ENCODE data around the gene ADSS1. TPM values are rescaled to one million over a fixed set of nuclear protein-coding genes. Genes with fewer than 3 reads are reported as not detected.

ADSS1 gene
- total RNA-seq, 1 experiment from 2014 or later = 2.8 TPM

DNA sequence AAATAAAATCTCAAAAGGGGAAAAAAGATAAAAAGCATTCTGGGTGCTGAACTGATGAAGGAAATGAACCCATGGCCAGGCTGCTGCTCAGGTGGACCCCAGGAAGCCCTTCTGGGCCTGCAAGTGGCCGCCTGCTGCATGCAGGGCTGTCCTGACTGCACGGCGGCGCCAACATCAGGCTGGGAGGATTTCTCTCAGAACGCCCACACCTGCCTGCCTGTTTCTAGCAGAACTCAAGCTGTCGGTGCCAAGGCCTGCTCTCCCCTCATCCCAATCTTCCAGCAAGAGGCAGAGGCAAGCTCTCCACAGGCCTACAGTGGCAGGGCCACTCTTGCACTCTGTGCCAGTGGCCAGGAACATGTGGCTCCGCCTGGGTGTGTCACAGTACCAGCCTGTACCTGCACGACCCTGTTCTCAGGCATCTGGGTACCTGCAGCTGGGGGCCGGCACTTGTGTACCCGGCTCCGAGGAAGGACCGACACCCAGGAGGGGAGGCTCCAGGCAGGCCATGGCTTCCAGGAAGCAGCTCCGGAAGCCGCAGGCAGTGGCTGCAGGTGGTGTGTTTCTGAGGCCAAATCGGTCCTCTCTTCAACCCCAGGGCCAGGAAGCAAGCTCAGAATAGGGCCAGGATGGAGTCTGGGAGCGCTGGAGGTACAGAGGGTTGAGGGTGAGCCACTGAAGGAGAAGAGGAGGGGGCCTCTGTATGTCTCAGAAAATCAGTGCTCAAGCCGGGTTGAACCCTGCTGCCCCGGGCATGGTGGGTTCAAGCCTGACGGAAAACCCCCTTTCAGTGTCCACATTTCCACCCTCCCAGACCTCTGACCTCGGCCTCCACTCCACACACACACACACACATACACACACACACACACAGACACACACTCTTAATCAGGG lies 37.2 kb upstream of the ADSS1 start:
- DNase-seq (ENCODE audit: low read depth) = no peak

DNA sequence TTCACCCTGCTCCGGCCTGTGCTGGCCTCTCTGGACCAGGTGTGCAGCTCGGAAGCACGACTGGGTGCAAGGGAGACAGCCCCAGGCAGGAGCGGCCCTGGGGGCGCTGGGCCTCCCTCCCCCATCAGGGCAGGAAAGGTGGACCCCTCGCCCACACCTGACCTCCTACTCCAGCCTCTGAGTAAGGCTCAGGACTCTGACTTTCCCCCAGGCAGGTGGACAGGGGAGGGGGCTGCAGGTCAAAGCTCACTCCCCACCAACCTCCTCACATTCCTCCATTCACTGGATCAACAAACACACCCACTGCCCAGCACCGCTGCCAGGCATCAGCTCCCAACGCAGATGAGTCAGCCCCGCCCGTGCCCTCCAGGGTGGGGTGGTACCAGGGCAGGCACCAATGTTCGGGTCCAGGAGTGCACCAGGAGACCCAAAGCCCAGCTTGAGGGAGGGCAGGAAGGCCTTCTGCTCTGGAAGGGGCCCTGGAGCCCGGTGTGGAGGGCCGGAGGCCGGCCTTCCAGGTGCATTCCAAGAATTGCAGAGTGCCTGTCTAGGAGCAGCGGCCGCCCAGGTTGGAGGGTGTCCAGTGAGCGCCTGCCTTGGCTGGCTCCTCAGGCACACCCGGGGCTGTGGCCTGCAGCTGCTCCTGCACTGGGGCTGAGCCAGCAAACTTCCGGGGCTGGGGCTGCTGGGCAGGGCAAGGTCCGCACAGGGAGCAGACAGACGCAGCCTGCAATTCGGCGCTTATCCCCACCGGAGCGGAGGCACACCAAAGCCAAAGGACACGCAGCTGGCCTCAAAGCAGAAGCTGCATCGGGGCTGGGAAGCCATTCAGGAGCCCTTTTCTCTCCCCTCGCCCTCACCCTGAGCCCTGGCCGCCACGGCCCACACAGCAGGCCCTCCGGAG lies 36.2 kb upstream of the ADSS1 start:
- peak; percentile 87 for DNase-seq (ENCODE audit: low read depth)

DNA sequence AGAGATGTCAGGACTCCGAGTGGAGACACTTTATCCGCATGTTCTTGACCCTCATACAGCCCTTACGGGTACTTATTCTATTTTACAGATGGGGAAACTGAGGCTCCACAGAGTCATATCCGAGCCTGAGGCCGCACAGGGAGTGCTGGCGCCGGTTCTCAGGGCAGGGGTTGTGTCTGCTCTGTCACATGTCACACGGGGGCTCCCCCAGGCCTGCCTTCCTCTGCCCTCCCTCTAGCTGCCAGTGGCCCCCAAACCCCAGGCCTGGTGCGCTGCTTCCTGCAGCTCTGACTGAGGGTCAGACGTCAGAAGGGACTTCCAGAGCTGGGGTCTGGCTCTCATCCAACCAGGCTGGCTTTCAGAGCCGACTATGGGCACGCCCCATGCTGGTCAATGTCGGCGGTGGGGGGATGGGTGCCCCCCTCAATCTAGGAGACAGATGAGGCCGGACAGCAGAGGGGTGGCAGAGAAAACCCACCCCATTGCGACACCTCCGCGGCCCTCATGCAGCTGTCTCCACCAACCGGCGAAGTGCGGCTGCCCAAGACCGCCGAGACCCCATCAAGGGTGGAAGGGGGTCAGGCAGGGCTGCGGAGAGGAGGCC lies 35.4 kb upstream of the ADSS1 start:
- peak; percentile 68 for DNase-seq (ENCODE audit: low read depth)

GRCh38 chr14:104689109-104689880 lies 34.7 kb upstream of the ADSS1 start, which contains the start of gene INF2:
Gene INF2 (plus strand): TSS chr14:104689618. CDS start chr14:104701366, 11,748 bp downstream.
- peak; percentile 69 for DNase-seq (ENCODE audit: low read depth)

- no peak for DNase-seq (ENCODE audit: low read depth)
These were observed 33.9 kb upstream of the ADSS1 start for GRCh38 chr14:104689881-104690711.

DNA sequence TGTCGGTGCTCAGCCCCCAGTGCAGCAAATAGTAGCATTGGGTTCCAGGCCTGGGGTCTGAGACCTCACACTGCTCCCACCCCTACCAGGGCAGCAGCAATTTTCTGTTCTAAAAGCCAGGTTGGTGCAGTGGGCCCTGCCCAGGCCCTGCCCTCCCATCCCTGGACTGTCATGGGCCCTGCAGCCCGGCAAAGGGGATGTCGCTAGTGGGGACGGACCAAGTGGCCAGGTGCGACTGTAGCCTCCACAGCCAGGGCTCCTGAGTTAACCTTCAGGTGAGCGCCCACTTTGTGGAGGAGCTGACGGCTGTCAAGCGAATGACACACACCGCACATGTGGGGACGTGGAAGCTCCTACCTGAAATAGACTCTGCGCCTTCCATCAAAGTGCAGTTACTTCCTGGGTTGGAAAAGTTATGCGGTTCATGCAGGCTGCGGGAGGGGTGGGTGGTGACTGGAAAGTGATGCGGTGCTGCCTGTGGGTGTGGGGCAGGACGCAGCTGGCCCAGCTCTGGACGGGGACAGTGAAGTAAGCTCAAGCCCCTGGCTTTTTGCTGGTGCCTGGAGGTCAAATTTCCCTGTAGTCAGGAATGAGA lies 33.1 kb upstream of the ADSS1 start:
- no peak for DNase-seq (ENCODE audit: low read depth)

- no peak for DNase-seq (ENCODE audit: low read depth)
These were observed 32.3 kb upstream of the ADSS1 start for GRCh38 chr14:104691546-104692260.

DNA sequence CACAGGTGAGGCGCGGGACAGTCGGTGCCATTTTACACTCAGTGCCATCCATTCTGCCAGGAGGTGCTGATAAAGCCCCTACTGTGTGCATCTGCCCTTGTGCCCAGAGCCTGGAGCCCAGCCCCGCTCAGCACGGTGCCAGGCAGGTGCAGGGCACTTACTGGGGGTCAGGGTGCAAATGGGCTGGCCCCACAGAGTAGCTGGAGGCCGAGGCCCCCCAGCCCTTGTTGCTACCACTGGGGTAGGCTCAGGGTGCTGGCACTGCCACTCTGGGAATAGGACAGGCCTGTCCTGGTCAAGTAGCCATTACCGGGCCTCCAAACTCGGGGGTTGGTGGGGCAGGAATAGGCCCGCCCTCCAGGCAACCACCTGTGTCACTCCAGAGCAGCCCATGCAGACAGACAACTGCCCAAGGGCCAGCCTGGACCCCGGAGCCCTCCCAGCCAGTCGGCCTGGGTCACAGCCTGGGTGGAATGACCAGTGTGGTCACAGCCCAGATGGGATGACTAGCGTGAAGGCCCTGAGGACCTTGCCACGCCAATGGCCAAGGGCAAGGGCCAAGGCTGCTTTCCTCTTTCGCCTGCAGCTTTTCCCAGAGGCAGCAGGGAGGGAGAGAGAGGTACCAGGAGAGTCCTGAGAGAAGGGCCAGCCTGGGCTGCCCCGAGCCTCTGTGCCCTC lies 31.6 kb upstream of the ADSS1 start:
- no peak for DNase-seq (ENCODE audit: low read depth)

DNA sequence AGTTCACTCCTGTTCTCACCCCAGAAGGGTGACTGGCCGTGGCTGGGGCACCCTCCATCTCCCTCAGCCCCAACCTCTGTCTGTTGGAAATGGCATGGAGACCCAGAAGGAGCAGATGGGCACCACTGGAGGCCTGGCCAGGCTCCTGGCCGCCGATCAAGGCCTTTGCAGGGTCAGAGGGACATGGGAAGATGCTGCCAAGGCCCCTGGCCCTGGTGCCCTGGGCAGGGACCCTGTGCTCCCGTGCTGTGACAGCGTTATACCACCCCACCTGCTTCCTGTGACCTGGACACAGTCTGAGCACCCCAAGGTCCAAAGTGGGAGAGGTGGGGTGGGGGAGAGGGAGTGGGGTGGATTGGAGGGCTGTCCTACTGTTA lies 31.1 kb upstream of the ADSS1 start:
- no peak for DNase-seq (ENCODE audit: low read depth)

DNA sequence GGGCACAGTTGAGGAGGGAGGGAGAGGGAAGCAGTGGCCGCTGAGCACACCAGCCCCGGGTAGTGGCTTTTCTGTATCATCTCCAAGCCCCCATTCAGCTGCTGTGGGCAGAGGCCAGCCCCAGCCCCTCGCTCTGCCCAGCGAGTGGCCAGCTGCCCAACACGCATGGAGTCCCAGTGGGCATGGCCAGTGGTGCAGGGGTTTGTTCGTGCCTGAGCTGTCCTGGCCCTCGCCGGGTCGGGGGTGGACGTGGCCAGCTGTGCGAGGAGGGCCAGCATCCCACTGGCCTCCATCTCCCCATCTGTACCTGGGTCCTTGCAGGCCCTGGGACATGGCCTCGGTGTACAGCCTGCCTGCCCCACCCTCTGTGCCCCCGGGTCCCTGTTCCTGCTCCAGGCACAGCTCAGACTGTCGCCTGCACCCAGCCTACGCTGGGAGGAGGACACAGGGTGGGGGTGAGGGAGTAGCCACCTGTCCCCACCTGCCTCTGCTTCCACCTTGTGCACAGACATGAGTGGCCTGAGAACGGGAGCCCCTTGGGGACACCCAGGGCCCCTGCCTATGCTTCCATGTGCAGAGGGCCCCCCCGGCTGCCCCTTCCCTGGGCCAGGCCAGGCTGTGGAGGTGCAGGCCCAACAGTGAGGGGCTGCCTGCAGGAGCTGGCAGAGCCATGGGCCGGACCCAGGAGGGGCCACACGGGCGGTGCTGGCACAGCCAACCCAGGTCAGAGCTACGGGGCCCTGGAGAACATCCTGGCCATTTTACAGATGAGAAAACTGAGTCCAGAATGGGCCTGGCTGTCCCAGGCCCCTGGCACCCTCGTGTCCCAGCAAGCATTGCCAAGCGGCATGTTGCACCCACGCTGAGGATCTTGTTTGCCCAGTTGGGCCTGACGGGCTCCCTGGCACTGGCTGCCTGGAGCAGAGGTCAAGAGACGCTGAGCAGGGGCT lies 30.3 kb upstream of the ADSS1 start:
- DNase-seq (ENCODE audit: low read depth) = no peak

- no peak for DNase-seq (ENCODE audit: low read depth)
These were observed 29.5 kb upstream of the ADSS1 start for GRCh38 chr14:104694475-104694950.

- peak; percentile 37 for DNase-seq (ENCODE audit: low read depth)
These were observed 28.9 kb upstream of the ADSS1 start for GRCh38 chr14:104694991-104695659.

- DNase-seq (ENCODE audit: low read depth) = no peak
These were observed 28.4 kb upstream of the ADSS1 start for GRCh38 chr14:104695660-104696000.

- DNase-seq (ENCODE audit: low read depth) = no peak
These were observed 27.2 kb upstream of the ADSS1 start for GRCh38 chr14:104696671-104697316.

DNA sequence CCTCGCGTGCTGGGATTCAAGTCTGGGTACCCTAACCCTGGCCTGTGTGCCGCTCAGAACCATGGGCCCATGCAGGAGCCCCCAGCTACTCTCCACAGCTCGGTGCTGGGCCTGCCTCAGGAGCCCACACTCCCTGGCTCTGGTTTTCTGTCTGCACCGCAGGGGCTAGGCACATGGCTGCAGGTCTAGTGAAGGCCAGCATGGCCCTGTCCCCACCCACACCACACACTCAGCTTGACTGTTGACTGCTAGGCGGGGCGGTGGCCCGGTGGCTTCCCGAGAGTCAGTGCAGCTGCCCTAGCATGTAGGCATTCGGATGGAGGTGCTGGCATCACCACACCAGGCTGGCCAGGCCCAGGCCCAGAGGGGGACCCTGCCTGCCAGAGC lies 26.7 kb upstream of the ADSS1 start:
- DNase-seq (ENCODE audit: low read depth) = no peak
